Vagina (tissue), 2 donors: ENCODE results near the gene WDR72. TPM values are rescaled to one million over a fixed set of nuclear protein-coding genes. Genes with fewer than 3 reads are reported as not detected.

Experiments
- DNase-seq, 2 donors: peaks; one replicate each; pipeline ENCODE4 v3.0.0-alpha.2; 2017; ENCODE audit errors: extremely low spot score in 2 of 2
- H3K27ac ChIP-seq: fragments of 200-600 bp; sonication (generic); one replicate; pipeline ENCODE4 v1.5.1; 2019
- H3K27me3 ChIP-seq: fragments of 200-600 bp; sonication (generic); one replicate; pipeline ENCODE4 v1.5.1; 2019
- H3K36me3 ChIP-seq, 2 donors: fragments of 200-600 bp; sonication (generic); one replicate each; pipeline ENCODE4 v1.5.1; 2017 to 2019
- H3K4me1 ChIP-seq: fragments of 200-600 bp; sonication (generic); one replicate; pipeline ENCODE4 v1.5.1; 2019
- H3K4me3 ChIP-seq, 2 donors: fragments of 200-600 bp; sonication (generic); 1 replicate in 1 of 2; 2 replicates in 1 of 2; pipeline ENCODE4 v1.5.1; 2016 to 2019
- H3K9me3 ChIP-seq: fragments of 200-600 bp; sonication (generic); one replicate; pipeline ENCODE4 v1.5.1; 2019
- POLR2A ChIP-seq, 2 donors: fragments of 450-650 bp; IDR thresholded peaks; one replicate each; pipeline ENCODE4 v1.6.1; 2017; ENCODE audit warnings: antibody characterized with exemption in 2 of 2, mild to moderate bottlenecking in 2 of 2, moderate library complexity in 2 of 2
- POLR2AphosphoS5 ChIP-seq, 2 donors: sonication (generic); formaldehyde crosslinking; IDR thresholded peaks; one replicate each; pipeline ENCODE4 v1.9.0; 2017; ENCODE audit warnings: antibody characterized with exemption in 2 of 2, mild to moderate bottlenecking in 2 of 2, low read depth in 1 of 2; ENCODE audit not compliant: insufficient read depth in 1 of 2
- intact Hi-C: fragments of 100-400 bp; cut with DNase I; formaldehyde crosslinking; loops from one replicate; pipeline ENCODE4 v1.15.1; 2023
- total RNA-seq: library from RNA; depleted of rRNA; stranded (reverse); fragments of >200 nt; gene quantifications from one replicate; pipeline ENCODE4 v1.2.3, GENCODE V29; 2016
- TF ChIP-seq, protein P1 (sequence below), 3 experiments: fragments of 450-650 bp in 2 of 3; fragments of 200-600 bp in 1 of 3; sonication (generic) in 1 of 3; IDR thresholded peaks; one replicate each; pipeline ENCODE4 v1.5.1; 2017 to 2019; ENCODE audit warnings: antibody characterized with exemption in 3 of 3, mild to moderate bottlenecking in 2 of 3, moderate library complexity in 2 of 3

The WDR72 gene
- total RNA-seq, 1 donor from 2014 or later = not detected

- Histone ChIP-seq H3K27ac (no peak overlapping the region), H3K4me1 (no peaks in the 10 kb centered on the region), H3K36me3 (no peaks in the 10 kb centered on the region), H3K27me3 (no peaks in the 10 kb centered on the region), H3K4me3 (no peak overlapping the region), H3K9me3 (no peaks in the 10 kb centered on the region)
- TF ChIP-seq, protein P1, sequence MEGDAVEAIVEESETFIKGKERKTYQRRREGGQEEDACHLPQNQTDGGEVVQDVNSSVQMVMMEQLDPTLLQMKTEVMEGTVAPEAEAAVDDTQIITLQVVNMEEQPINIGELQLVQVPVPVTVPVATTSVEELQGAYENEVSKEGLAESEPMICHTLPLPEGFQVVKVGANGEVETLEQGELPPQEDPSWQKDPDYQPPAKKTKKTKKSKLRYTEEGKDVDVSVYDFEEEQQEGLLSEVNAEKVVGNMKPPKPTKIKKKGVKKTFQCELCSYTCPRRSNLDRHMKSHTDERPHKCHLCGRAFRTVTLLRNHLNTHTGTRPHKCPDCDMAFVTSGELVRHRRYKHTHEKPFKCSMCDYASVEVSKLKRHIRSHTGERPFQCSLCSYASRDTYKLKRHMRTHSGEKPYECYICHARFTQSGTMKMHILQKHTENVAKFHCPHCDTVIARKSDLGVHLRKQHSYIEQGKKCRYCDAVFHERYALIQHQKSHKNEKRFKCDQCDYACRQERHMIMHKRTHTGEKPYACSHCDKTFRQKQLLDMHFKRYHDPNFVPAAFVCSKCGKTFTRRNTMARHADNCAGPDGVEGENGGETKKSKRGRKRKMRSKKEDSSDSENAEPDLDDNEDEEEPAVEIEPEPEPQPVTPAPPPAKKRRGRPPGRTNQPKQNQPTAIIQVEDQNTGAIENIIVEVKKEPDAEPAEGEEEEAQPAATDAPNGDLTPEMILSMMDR (IDR thresholded peaks at IDR 0.05) = no peak
- no peak for TF ChIP-seq POLR2A (IDR thresholded peaks at IDR 0.05)
- TF ChIP-seq POLR2AphosphoS5 (IDR thresholded peaks at IDR 0.05; ENCODE audit: insufficient read depth in 1 of 2, low read depth in 1 of 2) = no peak
- intact Hi-C loops = no loop called here
- DNase-seq = no peak
Measured at GRCh38 chr15:53506370-53506769, 253.1 kb downstream of the WDR72 start.

DNA sequence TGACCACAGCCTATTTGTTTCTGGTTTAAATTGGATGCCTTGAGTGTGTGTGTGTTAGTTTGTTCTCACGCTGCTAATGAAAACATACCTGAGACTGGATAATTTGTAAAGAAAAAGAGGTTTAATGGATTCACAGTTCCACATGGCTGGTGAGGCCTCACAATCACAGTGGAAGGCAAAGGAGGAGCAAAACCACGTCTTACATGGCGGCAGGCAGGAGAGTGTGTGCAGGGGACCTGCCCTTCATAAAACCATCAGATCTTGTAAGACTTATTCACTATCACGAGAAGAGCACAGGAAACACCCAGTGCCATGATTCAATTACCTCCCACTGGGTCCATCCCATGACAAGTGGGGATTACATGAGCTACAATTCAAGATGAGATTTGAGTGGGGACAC, 260.5 kb downstream of the WDR72 start:
- Histone ChIP-seq H3K9me3 (no peaks in the 10 kb centered on the region), H3K4me3 (no peak overlapping the region), H3K4me1 (no peaks in the 10 kb centered on the region), H3K27me3 (no peaks in the 10 kb centered on the region), H3K36me3 (no peaks in the 10 kb centered on the region), H3K27ac (no peak overlapping the region)
- intact Hi-C loops = no loop called here
- DNase-seq = no peak
- TF ChIP-seq, protein P1 (IDR thresholded peaks at IDR 0.05) = no peak
- no peak for TF ChIP-seq POLR2A (IDR thresholded peaks at IDR 0.05)
- no peak for TF ChIP-seq POLR2AphosphoS5 (IDR thresholded peaks at IDR 0.05; ENCODE audit: insufficient read depth in 1 of 2, low read depth in 1 of 2)

DNA sequence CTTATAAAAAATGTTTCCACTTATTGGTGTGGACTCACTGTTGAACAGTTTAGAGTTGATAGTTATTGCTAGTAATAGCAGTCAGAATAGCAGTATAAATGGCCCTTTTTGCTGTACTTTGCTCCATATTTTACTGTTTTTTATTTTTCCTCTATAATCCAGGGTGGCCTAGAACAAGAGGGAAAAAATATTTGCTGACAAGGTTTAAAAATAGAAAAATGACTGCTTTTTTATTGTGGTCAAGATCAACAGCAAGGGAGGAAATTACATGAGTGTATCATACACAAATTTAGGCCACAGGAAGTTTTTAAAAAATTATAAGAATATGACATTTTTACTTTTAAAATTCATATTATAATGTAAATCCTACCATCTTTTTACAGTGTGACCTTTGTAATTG, 269.1 kb downstream of the WDR72 start:
- intact Hi-C loops = no loop called here
- TF ChIP-seq, protein P1 (IDR thresholded peaks at IDR 0.05) = no peak
- TF ChIP-seq POLR2A (IDR thresholded peaks at IDR 0.05) (no peak), POLR2AphosphoS5 (IDR thresholded peaks at IDR 0.05; ENCODE audit: insufficient read depth in 1 of 2, low read depth in 1 of 2) (no peak)

GRCh38 chr15:53482055-53482454, 277.4 kb downstream of the WDR72 start:
- H3K27me3 ChIP-seq = no peaks in the 10 kb centered on the region
- no peak for TF ChIP-seq POLR2A (IDR thresholded peaks at IDR 0.05)
- TF ChIP-seq, protein P1 (IDR thresholded peaks at IDR 0.05) = no peak
- TF ChIP-seq POLR2AphosphoS5 (IDR thresholded peaks at IDR 0.05; ENCODE audit: insufficient read depth in 1 of 2, low read depth in 1 of 2) = no peak
- no peak overlapping the region for H3K4me3 ChIP-seq
- intact Hi-C loops = no loop called here
- no peaks in the 10 kb centered on the region for H3K36me3 ChIP-seq
- H3K4me1 ChIP-seq = no peaks in the 10 kb centered on the region
- H3K9me3 ChIP-seq = no peaks in the 10 kb centered on the region
- no peak overlapping the region for H3K27ac ChIP-seq
- DNase-seq = no peak

More for the DNA sequence above, 269.1 kb downstream of the WDR72 start:
- Histone ChIP-seq H3K4me3 (no peak overlapping the region), H3K4me1 (no peaks in the 10 kb centered on the region), H3K36me3 (no peaks in the 10 kb centered on the region), H3K27me3 (no peaks in the 10 kb centered on the region), H3K9me3 (no peaks in the 10 kb centered on the region), H3K27ac (no peak overlapping the region)
- DNase-seq = no peak

GRCh38 chr15:53477981-53478766, 281.3 kb downstream of the WDR72 start:
- no peak overlapping the region for H3K4me3 ChIP-seq
- H3K27ac ChIP-seq = no peak overlapping the region
- no peaks in the 10 kb centered on the region for H3K27me3 ChIP-seq
- no peak for DNase-seq
- TF ChIP-seq POLR2AphosphoS5 (IDR thresholded peaks at IDR 0.05; ENCODE audit: insufficient read depth in 1 of 2, low read depth in 1 of 2) = no peak
- no peak for TF ChIP-seq POLR2A (IDR thresholded peaks at IDR 0.05)
- TF ChIP-seq, protein P1 (IDR thresholded peaks at IDR 0.05) = no peak
- H3K9me3 ChIP-seq = no peaks in the 10 kb centered on the region
- H3K4me1 ChIP-seq = no peaks in the 10 kb centered on the region
- intact Hi-C loops = no loop called here
- no peaks in the 10 kb centered on the region for H3K36me3 ChIP-seq
